Peyer's patch (tissue), 4 donors: ENCODE data around the gene RASA3.

ENCODE experiments used
- CTCF ChIP-seq, 6 experiments: fragments of 450-650 bp in 4 of 6; fragments of 200-600 bp in 2 of 6; sonication (generic) in 1 of 6; IDR thresholded peaks; one replicate each; pipeline ENCODE4 v1.5.1; 2017 to 2019; ENCODE audit warnings: antibody characterized with exemption in 6 of 6, mild to moderate bottlenecking in 3 of 6, moderate library complexity in 1 of 6
- POLR2A ChIP-seq, 2 donors: fragments of 450-650 bp; IDR thresholded peaks; one replicate each; pipeline ENCODE4 v1.5.1; 2017; ENCODE audit warnings: antibody characterized with exemption in 2 of 2, mild to moderate bottlenecking in 2 of 2, moderate library complexity in 2 of 2

GRCh38 chr13:113937527-113938180 lies 194.8 kb downstream of the RASA3 start:
- TF ChIP-seq CTCF (IDR thresholded peaks at IDR 0.05) (no peak), POLR2A (IDR thresholded peaks at IDR 0.05) (no peak)
